IMR-90 (cell line): ENCODE results near the gene SIK2. TPM values are rescaled to one million over a fixed set of nuclear protein-coding genes. Genes with fewer than 3 reads are reported as not detected.
A peak's percentile ranks its signal among the peaks of the same experiment; 100 is the strongest.

Experiments
- ATAC-seq: fragments of 200-7000 bp; cut with Tn5 transposase; 2 replicates; pipeline ENCODE4 v1.9.1; 2020; ENCODE audit warnings: low read depth, mild to moderate bottlenecking, moderate library complexity
- BruUV-seq: library from RNA; stranded (reverse); fragments of 400-500 nt; replicated peaks from 2 replicates; lab custom pipeline; 2021; lab: Mats Ljungman, UMichigan
- CTCF ChIA-PET: fragments of 300-600 bp; formaldehyde crosslinking; extraction: SDS; loops from one replicate; lab custom pipeline; 2021; ENCODE audit warnings: antibody characterized with exemption; lab: Yijun Ruan, JAX
- POLR2A ChIA-PET: fragments of 300-600 bp; sonication (Branson Sonifier 250); formaldehyde crosslinking; loops from one replicate; lab custom pipeline; 2022; ENCODE audit warnings: antibody characterized with exemption; ENCODE audit not compliant: unreplicated experiment; lab: Charles Lee
- DNase-seq: peaks from one replicate; pipeline ENCODE4 v3.0.0; 2013
- H2AFZ ChIP-seq: replicated peaks from 2 replicates; pipeline ENCODE3; 2013; ENCODE audit warnings: low read length, mild to moderate bottlenecking; ENCODE audit not compliant: poor library complexity
- H2AK5ac ChIP-seq: 2 replicates; pipeline ENCODE4 v1.6.1; 2013; ENCODE audit warnings: low read depth, low read length, inconsistent platforms
- H2AK9ac ChIP-seq: replicated peaks from 2 replicates; pipeline ENCODE3; 2013; ENCODE audit warnings: mild to moderate bottlenecking, low read depth, low read length, moderate library complexity; ENCODE audit not compliant: poor library complexity
- H2BK120ac ChIP-seq: 2 replicates; pipeline ENCODE4 v1.6.1; 2013; ENCODE audit warnings: low read depth, low read length, inconsistent platforms
- H2BK15ac ChIP-seq: 3 replicates; pipeline ENCODE4 v1.6.1; 2013; ENCODE audit warnings: low read depth, low read length, inconsistent platforms
- H2BK20ac ChIP-seq: 2 replicates; pipeline ENCODE4 v1.6.1; 2013; ENCODE audit warnings: low read depth, mild to moderate bottlenecking, inconsistent platforms, low read length, moderate library complexity
- H2BK5ac ChIP-seq: 2 replicates; pipeline ENCODE4 v1.6.1; 2013; ENCODE audit warnings: mild to moderate bottlenecking, low read depth, low read length, inconsistent platforms; ENCODE audit not compliant: poor library complexity, severe bottlenecking
- H3K14ac ChIP-seq: replicated peaks from 2 replicates; pipeline ENCODE4 v1.6.1; 2013; ENCODE audit warnings: low read depth, low read length, inconsistent platforms
- H3K18ac ChIP-seq: 2 replicates; pipeline ENCODE4 v1.6.1; 2013; ENCODE audit warnings: low read depth, low read length, control low read depth
- H3K23ac ChIP-seq: 2 replicates; pipeline ENCODE4 v1.6.1; 2013; ENCODE audit warnings: low read depth, low read length, inconsistent platforms
- H3K27ac ChIP-seq: 2 replicates; pipeline ENCODE4 v1.5.1; 2013; ENCODE audit warnings: mild to moderate bottlenecking, control low read depth, low read length; ENCODE audit not compliant: insufficient read depth
- H3K27me3 ChIP-seq: 2 replicates; pipeline ENCODE4 v1.6.1; 2013; ENCODE audit warnings: low read length; ENCODE audit not compliant: control insufficient read depth, insufficient read depth
- H3K36me3 ChIP-seq: 2 replicates; pipeline ENCODE4 v1.6.1; 2013; ENCODE audit warnings: low read length, mixed read lengths; ENCODE audit not compliant: control insufficient read depth, insufficient read depth
- H3K4ac ChIP-seq: 2 replicates; pipeline ENCODE4 v1.6.1; 2013; ENCODE audit warnings: low read depth, low read length, inconsistent platforms
- H3K4me1 ChIP-seq: 2 replicates; pipeline ENCODE4 v1.6.1; 2013; ENCODE audit warnings: low read length, mixed read lengths; ENCODE audit not compliant: control insufficient read depth, insufficient read depth
- H3K4me2 ChIP-seq: 2 replicates; pipeline ENCODE4 v1.6.1; 2013; ENCODE audit warnings: low read depth, mild to moderate bottlenecking, control low read depth, low read length, moderate library complexity
- H3K4me3 ChIP-seq: 2 replicates; pipeline ENCODE4 v1.5.1; 2013; ENCODE audit warnings: low read depth, mild to moderate bottlenecking, control low read depth, low read length, moderate library complexity; ENCODE audit not compliant: insufficient read depth
- H3K56ac ChIP-seq: 2 replicates; pipeline ENCODE4 v1.6.1; 2013; ENCODE audit warnings: low read length, inconsistent platforms; ENCODE audit not compliant: insufficient read depth; ENCODE audit errors: extremely low read depth
- H3K79me1 ChIP-seq, 2 experiments: 2 replicates each; pipeline ENCODE4 v1.6.1; 2013; ENCODE audit warnings: low read length in 2 of 2, inconsistent platforms in 1 of 2, low read depth in 1 of 2
- H3K9ac ChIP-seq: 2 replicates; pipeline ENCODE4 v1.6.1; 2013; ENCODE audit warnings: low read depth, low read length, control low read depth
- H3K9me1 ChIP-seq: 2 replicates; pipeline ENCODE4 v1.6.1; 2013; ENCODE audit warnings: low read length, inconsistent platforms; ENCODE audit not compliant: insufficient read depth
- H3K9me3 ChIP-seq: 2 replicates; pipeline ENCODE4 v1.6.1; 2013; ENCODE audit warnings: low read length; ENCODE audit not compliant: control insufficient read depth, insufficient read depth
- H4K20me1 ChIP-seq: 2 replicates; pipeline ENCODE4 v1.6.1; 2013; ENCODE audit warnings: low read length, inconsistent platforms; ENCODE audit not compliant: insufficient read depth
- H4K5ac ChIP-seq: 2 replicates; pipeline ENCODE4 v1.6.1; 2013; ENCODE audit warnings: mild to moderate bottlenecking, low read depth, low read length, control low read depth
- H4K8ac ChIP-seq, 2 experiments: 2 replicates each; pipeline ENCODE4 v1.6.1; 2013; ENCODE audit warnings: low read depth in 2 of 2, low read length in 2 of 2, control low read depth in 1 of 2, inconsistent platforms in 1 of 2
- H4K91ac ChIP-seq: 2 replicates; pipeline ENCODE4 v1.6.1; 2013; ENCODE audit warnings: low read depth, low read length, inconsistent platforms; ENCODE audit not compliant: insufficient read depth
- CEBPB ChIP-seq: IDR thresholded peaks from 2 replicates; pipeline ENCODE4 v1.6.1; 2012; ENCODE audit warnings: low read depth, low read length, improper control_type of control experiment
- CHD1 ChIP-seq: IDR thresholded peaks from 2 replicates; pipeline ENCODE4 v1.6.1; 2012; ENCODE audit warnings: low read depth, low read length, improper control_type of control experiment
- ELK1 ChIP-seq: fragments of 150-350 bp; IDR thresholded peaks from 2 replicates; pipeline ENCODE4 v1.6.1; 2016; ENCODE audit warnings: low read depth, mild to moderate bottlenecking, low read length, moderate library complexity, borderline replicate concordance
- FOS ChIP-seq: fragments of 150-350 bp; IDR thresholded peaks from 2 replicates; pipeline ENCODE4 v1.6.1; 2016; ENCODE audit warnings: low read depth, low read length
- MAFK ChIP-seq: IDR thresholded peaks from 2 replicates; pipeline ENCODE4 v1.6.1; 2012; ENCODE audit warnings: low read depth, low read length, improper control_type of control experiment
- MAZ ChIP-seq: IDR thresholded peaks from 2 replicates; pipeline ENCODE4 v1.6.1; 2012; ENCODE audit warnings: low read depth, mild to moderate bottlenecking, low read length, improper control_type of control experiment, moderate library complexity, borderline replicate concordance
- MXI1 ChIP-seq: IDR thresholded peaks from 2 replicates; pipeline ENCODE4 v1.6.1; 2012; ENCODE audit warnings: low read depth, mild to moderate bottlenecking, low read length, moderate library complexity, borderline replicate concordance
- NFE2L2 ChIP-seq: fragments of 150-350 bp; IDR thresholded peaks from 2 replicates; pipeline ENCODE4 v1.6.1; 2016; ENCODE audit warnings: low read depth, mild to moderate bottlenecking, low read length
- POLR2A ChIP-seq: IDR thresholded peaks from 2 replicates; pipeline ENCODE4 v1.6.1; 2012; ENCODE audit warnings: mild to moderate bottlenecking, low read depth, low read length
- RAD21 ChIP-seq: IDR thresholded peaks from 2 replicates; pipeline ENCODE4 v1.6.1; 2012; ENCODE audit warnings: low read length, improper control_type of control experiment
- RCOR1 ChIP-seq: IDR thresholded peaks from 2 replicates; pipeline ENCODE4 v1.6.1; 2012; ENCODE audit warnings: mild to moderate bottlenecking, low read length, improper control_type of control experiment; ENCODE audit not compliant: insufficient replicate concordance
- RFX5 ChIP-seq: IDR thresholded peaks from 2 replicates; pipeline ENCODE4 v1.8.0; 2012; ENCODE audit warnings: low read depth, mild to moderate bottlenecking, low read length, moderate library complexity
- SMC3 ChIP-seq: fragments of 150-350 bp; IDR thresholded peaks from 2 replicates; pipeline ENCODE4 v1.6.1; 2016; ENCODE audit warnings: low read depth, mild to moderate bottlenecking, antibody characterized with exemption, low read length, moderate library complexity
- USF2 ChIP-seq: fragments of 150-350 bp; IDR thresholded peaks from 2 replicates; pipeline ENCODE4 v1.6.1; 2017; ENCODE audit warnings: mild to moderate bottlenecking, antibody characterized with exemption, low read length, low read depth
- WGBS, 2 experiments: methylation state at CpG; one replicate each; pipeline versions ENCODE4 v1.1.5 to v1.1.7; 2013; ENCODE audit warnings: missing lambda C conversion rate in 2 of 2; ENCODE audit not compliant: insufficient read length in 1 of 2; ENCODE audit errors: extremely low coverage in 2 of 2; 5-methylcytosine and 5-hydroxymethylcytosine counted together
- dilution Hi-C: fragments of 300-500 bp; cut with HindIII; formaldehyde crosslinking; loops from one replicate; pipeline ENCODE4 v1.14.3; 2018; ENCODE audit warnings: low sequenced_read_pairs; ENCODE audit not compliant: unreplicated experiment
- in situ Hi-C: fragments of 300-500 bp; cut with MboI; formaldehyde crosslinking; loops from 3 replicates; pipeline ENCODE4 v1.14.3; 2019; ENCODE audit warnings: low sequenced_read_pairs, inconsistent platforms, mixed read lengths
- intact Hi-C: fragments of 100-400 bp; cut with micrococcal nuclease; formaldehyde crosslinking; loops from 2 replicates; pipeline ENCODE4 v1.10.0; 2022
- polyA plus RNA-seq, 3 experiments: library from polyadenylated mRNA; depleted of rRNA; stranded (reverse); fragments of >200 nt; gene quantifications; 2 replicates each; pipeline ENCODE4 v1.2.3, GENCODE V29; 2012; ENCODE audit warnings: low replicate concordance in 1 of 3
- total RNA-seq: library from RNA; depleted of rRNA; stranded (reverse); fragments of >200 nt; gene quantifications from 2 replicates; pipeline ENCODE4 v1.2.3, GENCODE V29; 2012
- TF ChIP-seq, protein P1 (sequence below): conservative IDR thresholded peaks from 2 replicates; pipeline ENCODE4 v1.5.1; 2012; ENCODE audit warnings: mild to moderate bottlenecking, low read depth, low read length, improper control_type of control experiment

SIK2 gene
- total and polyA plus RNA-seq, 2 of the 4 experiments (the other 2 are of a cell fraction): 7.9 to 10.4 TPM

DNA sequence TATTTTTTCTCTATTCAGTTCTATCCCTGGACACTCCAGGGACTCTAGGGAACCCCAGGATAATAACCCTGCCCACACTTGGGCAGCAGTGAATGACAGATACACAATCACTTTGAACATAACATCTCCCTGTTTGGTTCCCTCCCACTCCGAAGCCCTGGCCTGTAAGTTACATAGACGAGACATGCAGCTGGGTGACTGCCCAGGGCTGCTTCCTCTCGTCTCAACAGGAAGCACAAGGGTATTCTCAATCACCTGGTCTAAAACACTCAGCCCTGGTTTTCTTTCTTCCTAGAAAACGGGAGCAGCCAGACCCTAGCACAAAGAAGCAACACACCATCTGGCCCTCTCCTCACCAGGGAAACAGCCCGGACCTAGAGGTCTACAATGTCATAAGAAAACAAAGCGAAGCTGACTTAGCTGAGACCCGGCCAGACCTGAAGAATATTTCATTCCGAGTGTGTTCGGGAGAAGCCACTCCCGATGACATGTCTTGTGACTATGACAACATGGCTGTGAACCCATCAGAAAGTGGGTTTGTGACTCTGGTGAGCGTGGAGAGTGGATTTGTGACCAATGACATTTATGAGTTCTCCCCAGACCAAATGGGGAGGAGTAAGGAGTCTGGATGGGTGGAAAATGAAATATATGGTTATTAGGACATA, 42.3 kb upstream of the SIK2 start:
- H3K18ac ChIP-seq: peak overlapping the region; percentile 81
- peak overlapping the region; percentile 94 for H2BK120ac ChIP-seq
- BruUV-seq: no TSS peak
- H3K27me3 ChIP-seq: no peaks in the 10 kb centered on the region
- H3K56ac ChIP-seq: peak overlapping the region; percentile 13; the same call in 1 of the 2 replicates
- ATAC-seq (no peak), DNase-seq (no peak)
- no peak overlapping the region for H3K4me2 ChIP-seq
- H2AK5ac ChIP-seq: peak overlapping the region; percentile 91
- intact Hi-C loops (no loop called here), in situ Hi-C loops (no loop called here), dilution Hi-C loops (no loop called here)
- H3K79me1 ChIP-seq: peaks cover 6 to 34% of the 10 kb centered on the region in 2 experiments
- H4K8ac ChIP-seq: peak overlapping the region; percentile 43 to 68; a peak in 3 of 4 replicates
- peak overlapping the region; percentile 28 for H2AFZ ChIP-seq
- H3K36me3 ChIP-seq: peaks cover 38% of the 10 kb centered on the region
- peaks cover 3% of the 10 kb centered on the region; the same call in 1 of the 2 replicates for H4K20me1 ChIP-seq
- H3K9me1 ChIP-seq: peaks cover 15% of the 10 kb centered on the region
- POLR2A ChIA-PET: no interaction called here
- peaks cover 2% of the 10 kb centered on the region; the same call in 1 of the 2 replicates for H3K9me3 ChIP-seq
- peak overlapping the region; percentile 41; the same call in 1 of the 2 replicates for H3K23ac ChIP-seq
- peak overlapping the region; percentile 96 for H4K91ac ChIP-seq
- peak overlapping the region; percentile 56 for H3K14ac ChIP-seq
- peak overlapping the region; percentile 21 for H2AK9ac ChIP-seq
- peak overlapping the region; percentile 68 for H3K27ac ChIP-seq
- H3K9ac ChIP-seq: peak overlapping the region; percentile 7; the same call in 1 of the 2 replicates
- H3K4ac ChIP-seq: peak overlapping the region; percentile 79
- CTCF ChIA-PET: interaction anchor here (0.6 kb wide), 1 partner anchor 1263 kb away, joined by 3 read pairs; no protein-coding TSS in a partner anchor
- H4K5ac ChIP-seq: peak overlapping the region; percentile 52
- H2BK5ac ChIP-seq: peak overlapping the region; percentile 98
- peak overlapping the region; percentile 83 for H2BK20ac ChIP-seq
- H3K4me3 ChIP-seq: no peak overlapping the region
- H3K4me1 ChIP-seq: peaks cover 44% of the 10 kb centered on the region
- H2BK15ac ChIP-seq: peak overlapping the region; percentile 95; the same call in 2 of the 3 replicates
- 77% methylated on average over 5 of the region's 11 CpGs; no CpG with 5 or more reads in 1 of the 2 experiments for WGBS, 2 experiments
- no peak for TF ChIP-seq POLR2A
- TF ChIP-seq CHD1: no peak
- no peak for TF ChIP-seq CEBPB
- TF ChIP-seq RFX5: no peak
- TF ChIP-seq NFE2L2: no peak
- TF ChIP-seq RCOR1: no peak
- TF ChIP-seq MXI1: no peak
- no peak for TF ChIP-seq ELK1
- no peak for TF ChIP-seq SMC3
- TF ChIP-seq MAZ: no peak
- TF ChIP-seq RAD21: no peak
- no peak for TF ChIP-seq MAFK
- TF ChIP-seq, protein P1, sequence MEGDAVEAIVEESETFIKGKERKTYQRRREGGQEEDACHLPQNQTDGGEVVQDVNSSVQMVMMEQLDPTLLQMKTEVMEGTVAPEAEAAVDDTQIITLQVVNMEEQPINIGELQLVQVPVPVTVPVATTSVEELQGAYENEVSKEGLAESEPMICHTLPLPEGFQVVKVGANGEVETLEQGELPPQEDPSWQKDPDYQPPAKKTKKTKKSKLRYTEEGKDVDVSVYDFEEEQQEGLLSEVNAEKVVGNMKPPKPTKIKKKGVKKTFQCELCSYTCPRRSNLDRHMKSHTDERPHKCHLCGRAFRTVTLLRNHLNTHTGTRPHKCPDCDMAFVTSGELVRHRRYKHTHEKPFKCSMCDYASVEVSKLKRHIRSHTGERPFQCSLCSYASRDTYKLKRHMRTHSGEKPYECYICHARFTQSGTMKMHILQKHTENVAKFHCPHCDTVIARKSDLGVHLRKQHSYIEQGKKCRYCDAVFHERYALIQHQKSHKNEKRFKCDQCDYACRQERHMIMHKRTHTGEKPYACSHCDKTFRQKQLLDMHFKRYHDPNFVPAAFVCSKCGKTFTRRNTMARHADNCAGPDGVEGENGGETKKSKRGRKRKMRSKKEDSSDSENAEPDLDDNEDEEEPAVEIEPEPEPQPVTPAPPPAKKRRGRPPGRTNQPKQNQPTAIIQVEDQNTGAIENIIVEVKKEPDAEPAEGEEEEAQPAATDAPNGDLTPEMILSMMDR: no peak
- no peak for TF ChIP-seq USF2
- TF ChIP-seq FOS: no peak
